GM12878 (cell line): ENCODE data around the gene ADARB1. TPM values are rescaled to one million over a fixed set of nuclear protein-coding genes. Genes with fewer than 3 reads are reported as not detected.

Experiments
- ATAC-seq: fragments of 200-7000 bp; cut with Tn5 transposase; 3 replicates; pipeline ENCODE4 v1.9.1; 2020; ENCODE audit warnings: mild to moderate bottlenecking, moderate library complexity
- BruUV-seq: library from RNA; stranded (reverse); fragments of 400-500 nt; replicated peaks from 2 replicates; lab custom pipeline; 2021; lab: Mats Ljungman, UMichigan
- CTCF ChIA-PET: fragments of 300-600 bp; sonication (Branson Sonifier 250); formaldehyde crosslinking; extraction: SDS; loops from one replicate; lab custom pipeline; 2021; ENCODE audit warnings: inconsistent platforms; lab: Yijun Ruan, JAX
- POLR2A ChIA-PET: fragments of 350-600 bp; formaldehyde crosslinking; extraction: SDS; loops from one replicate; lab custom pipeline; 2021; ENCODE audit warnings: inconsistent platforms; lab: Charles Lee
- RAD21 ChIA-PET: fragments of 300-600 bp; sonication (Branson Sonifier 250); formaldehyde crosslinking; loops from one replicate; lab custom pipeline; 2023; ENCODE audit warnings: antibody characterized with exemption; ENCODE audit not compliant: unreplicated experiment; lab: Charles Lee
- SMC1A ChIA-PET: fragments of 300-600 bp; sonication (Branson Sonifier 250); formaldehyde crosslinking; loops from one replicate; lab custom pipeline; 2023; ENCODE audit not compliant: unreplicated experiment, uncharacterized antibody; lab: Charles Lee
- DNase-seq: peaks from one replicate; pipeline ENCODE4 v3.0.0-alpha.2; 2011; ENCODE audit warnings: low read depth, low spot score
- FAIRE-seq: peaks from 3 replicates; lab custom pipeline; 2011; peaks lifted over from hg19 to GRCh38; lab: Jason Lieb, UNC
- H2AFZ ChIP-seq: 2 replicates; pipeline ENCODE4 v1.6.0; 2011; ENCODE audit warnings: low read depth, low read length, control low read depth; ENCODE audit not compliant: control insufficient read depth
- H3K27ac ChIP-seq: 2 replicates; pipeline ENCODE4 v1.5.1; 2011; ENCODE audit warnings: control low read depth; ENCODE audit not compliant: control insufficient read depth, insufficient read depth
- H3K27me3 ChIP-seq, 2 experiments: replicated peaks in 1 of 2; 2 replicates each; pipeline versions ENCODE4 v1.6.0 to v1.6.1; 2011; ENCODE audit warnings: low read length in 1 of 2; ENCODE audit not compliant: control insufficient read depth in 2 of 2, insufficient read depth in 2 of 2
- H3K36me3 ChIP-seq, 2 experiments: 2 replicates each; pipeline ENCODE4 v1.5.1; 2011; ENCODE audit warnings: low read length in 1 of 2; ENCODE audit not compliant: control insufficient read depth in 2 of 2, insufficient read depth in 2 of 2
- H3K4me1 ChIP-seq: 2 replicates; pipeline ENCODE4 v1.6.1; 2011; ENCODE audit warnings: mild to moderate bottlenecking, low read length, moderate library complexity, mixed read lengths; ENCODE audit not compliant: control insufficient read depth, insufficient read depth
- H3K4me2 ChIP-seq: 2 replicates; pipeline ENCODE4 v1.6.0; 2011; ENCODE audit warnings: control low read depth; ENCODE audit not compliant: control insufficient read depth, insufficient read depth
- H3K4me3 ChIP-seq: fragments of 200-600 bp; sonication (generic); 2 replicates; pipeline ENCODE4 v1.5.1; 2016
- H3K79me2 ChIP-seq: 2 replicates; pipeline ENCODE4 v1.6.0; 2011; ENCODE audit warnings: low read length; ENCODE audit not compliant: control insufficient read depth, insufficient read depth
- H3K9ac ChIP-seq: 2 replicates; pipeline ENCODE4 v1.8.0; 2011; ENCODE audit warnings: low read length, control low read depth, mixed read lengths; ENCODE audit not compliant: control insufficient read depth, insufficient read depth
- H3K9me3 ChIP-seq: replicated peaks from 3 replicates; pipeline ENCODE4 v1.5.1; 2011; ENCODE audit warnings: mild to moderate bottlenecking, low read length; ENCODE audit not compliant: control insufficient read depth, insufficient read depth
- H4K20me1 ChIP-seq: 2 replicates; pipeline ENCODE4 v1.6.0; 2011; ENCODE audit not compliant: control insufficient read depth, insufficient read depth
- SUZ12 ChIP-seq: fragments of 200-600 bp; sonication (generic); IDR thresholded peaks from one replicate; pipeline ENCODE4 v1.6.1; 2018; ENCODE audit warnings: antibody characterized with exemption, mild to moderate bottlenecking; ENCODE audit not compliant: unreplicated experiment
- TBL1XR1 ChIP-seq: IDR thresholded peaks from 2 replicates; pipeline ENCODE4 v1.6.1; 2012; ENCODE audit warnings: low read depth, low read length, improper control_type of control experiment
- WGBS: methylation state at CpG from one replicate; pipeline ENCODE4 v1.1.6; 2016; ENCODE audit warnings: low lambda C conversion rate; ENCODE audit not compliant: insufficient replicate concordance, insufficient coverage; ENCODE audit errors: missing lambda C conversion rate; 5-methylcytosine and 5-hydroxymethylcytosine counted together
- in situ Hi-C: fragments of 300-500 bp; cut with MboI; formaldehyde crosslinking; loops from 9 replicates; pipeline ENCODE4 v1.14.3; 2018; ENCODE audit warnings: mixed read lengths
- intact Hi-C: fragments of 100-400 bp; cut with micrococcal nuclease; formaldehyde crosslinking; loops from one replicate; pipeline ENCODE4 v1.14.2; 2022; ENCODE audit not compliant: unreplicated experiment
- polyA plus RNA-seq, 11 experiments: library from polyadenylated mRNA; depleted of rRNA in 4 of 11; unstranded in 6 of 11; stranded (reverse) in 5 of 11; fragments of >200 nt; fragmentation: Nextera tagmentation in 4 of 11; fragmentation: Illumina TruSeq in 1 of 11; extraction: Ambion mirVana in 4 of 11; extraction: Trizol in 1 of 11; gene quantifications; 1 replicate in 1 of 11; 2 replicates in 10 of 11; pipeline versions ENCODE4 v1.2.1 to v1.2.3, GENCODE V29; 2011 to 2016; ENCODE audit warnings: inconsistent platforms in 2 of 11, missing spikeins in 2 of 11, low read depth in 1 of 11
- total RNA-seq, 4 experiments: library from RNA; depleted of rRNA in 3 of 4; stranded (reverse); fragments of >200 nt in 3 of 4; fragmentation: Illumina TruSeq in 1 of 4; extraction: Trizol in 1 of 4; gene quantifications; 2 replicates each; pipeline versions ENCODE4 v1.2.1 to v1.2.3, GENCODE V29; 2013 to 2021
- TF ChIP-seq, protein P1 (sequence below): fragments of 450-650 bp; IDR thresholded peaks from 2 replicates; pipeline ENCODE4 v1.6.1; 2017; ENCODE audit warnings: mild to moderate bottlenecking, moderate library complexity
- TF ChIP-seq, protein P2 (sequence below): IDR thresholded peaks from 2 replicates; pipeline ENCODE4 v1.6.1; 2011; ENCODE audit warnings: borderline replicate concordance, low read depth, mild to moderate bottlenecking, moderate library complexity, low read length; ENCODE audit not compliant: insufficient read depth, poor library complexity, severe bottlenecking

The ADARB1 gene
- total and polyA plus RNA-seq, 10 of the 15 experiments (the other 5 are each of a cell fraction or from before 2014, with no cell fraction given): 5.7 to 61.7 (median 25.3) TPM

DNA sequence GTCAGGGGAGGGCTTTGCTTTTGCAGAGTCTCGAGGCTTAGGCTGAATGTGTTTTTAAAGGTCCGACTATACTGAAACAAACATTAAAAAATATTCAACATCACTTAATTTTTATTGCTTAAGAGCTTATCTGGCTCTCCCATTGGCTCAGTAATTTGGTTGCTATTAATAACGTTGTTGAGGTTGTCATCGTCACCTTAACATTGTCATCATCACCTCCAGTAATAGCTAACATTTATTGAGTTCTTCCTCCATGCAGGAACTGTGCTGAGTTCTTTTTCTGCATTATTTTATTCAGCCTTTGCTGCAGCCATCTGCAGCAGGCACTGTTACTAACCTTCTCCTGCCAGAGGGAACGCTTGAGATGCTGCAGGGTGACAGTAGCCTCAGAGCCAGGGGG is 40.1 kb downstream of the ADARB1 start (continued):
- TF ChIP-seq, protein P1, sequence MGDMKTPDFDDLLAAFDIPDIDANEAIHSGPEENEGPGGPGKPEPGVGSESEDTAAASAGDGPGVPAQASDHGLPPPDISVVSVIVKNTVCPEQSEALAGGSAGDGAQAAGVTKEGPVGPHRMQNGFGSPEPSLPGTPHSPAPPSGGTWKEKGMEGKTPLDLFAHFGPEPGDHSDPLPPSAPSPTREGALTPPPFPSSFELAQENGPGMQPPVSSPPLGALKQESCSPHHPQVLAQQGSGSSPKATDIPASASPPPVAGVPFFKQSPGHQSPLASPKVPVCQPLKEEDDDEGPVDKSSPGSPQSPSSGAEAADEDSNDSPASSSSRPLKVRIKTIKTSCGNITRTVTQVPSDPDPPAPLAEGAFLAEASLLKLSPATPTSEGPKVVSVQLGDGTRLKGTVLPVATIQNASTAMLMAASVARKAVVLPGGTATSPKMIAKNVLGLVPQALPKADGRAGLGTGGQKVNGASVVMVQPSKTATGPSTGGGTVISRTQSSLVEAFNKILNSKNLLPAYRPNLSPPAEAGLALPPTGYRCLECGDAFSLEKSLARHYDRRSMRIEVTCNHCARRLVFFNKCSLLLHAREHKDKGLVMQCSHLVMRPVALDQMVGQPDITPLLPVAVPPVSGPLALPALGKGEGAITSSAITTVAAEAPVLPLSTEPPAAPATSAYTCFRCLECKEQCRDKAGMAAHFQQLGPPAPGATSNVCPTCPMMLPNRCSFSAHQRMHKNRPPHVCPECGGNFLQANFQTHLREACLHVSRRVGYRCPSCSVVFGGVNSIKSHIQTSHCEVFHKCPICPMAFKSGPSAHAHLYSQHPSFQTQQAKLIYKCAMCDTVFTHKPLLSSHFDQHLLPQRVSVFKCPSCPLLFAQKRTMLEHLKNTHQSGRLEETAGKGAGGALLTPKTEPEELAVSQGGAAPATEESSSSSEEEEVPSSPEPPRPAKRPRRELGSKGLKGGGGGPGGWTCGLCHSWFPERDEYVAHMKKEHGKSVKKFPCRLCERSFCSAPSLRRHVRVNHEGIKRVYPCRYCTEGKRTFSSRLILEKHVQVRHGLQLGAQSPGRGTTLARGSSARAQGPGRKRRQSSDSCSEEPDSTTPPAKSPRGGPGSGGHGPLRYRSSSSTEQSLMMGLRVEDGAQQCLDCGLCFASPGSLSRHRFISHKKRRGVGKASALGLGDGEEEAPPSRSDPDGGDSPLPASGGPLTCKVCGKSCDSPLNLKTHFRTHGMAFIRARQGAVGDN: no peak
- TF ChIP-seq, all 136 proteins: peak for 0

DNA sequence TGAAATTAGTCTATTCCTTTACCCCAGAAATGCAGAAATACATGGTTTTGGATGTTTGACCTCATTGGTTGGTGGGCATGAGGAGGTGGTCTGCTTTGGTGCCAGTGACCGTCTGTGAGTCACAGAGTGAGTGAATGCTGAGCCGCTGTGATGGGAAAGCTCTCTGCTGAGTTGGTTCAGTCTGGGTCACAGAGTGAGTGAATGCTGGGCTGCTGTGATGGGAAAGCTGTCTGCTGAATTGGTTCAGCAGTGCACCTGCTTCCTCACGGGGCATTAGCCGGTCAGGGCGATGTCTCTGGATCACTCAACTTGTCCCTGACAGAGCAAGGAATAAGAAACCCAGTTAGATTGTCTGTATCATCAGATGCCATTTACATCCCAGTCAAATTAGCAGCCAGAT is 40.8 kb downstream of the ADARB1 start:
- Histone ChIP-seq H3K27me3 (no peaks in the 10 kb centered on the region; a peak in 1 of 4 replicates), H2AFZ (no peak overlapping the region), H3K4me2 (no peak overlapping the region), H3K79me2 (no peaks in the 10 kb centered on the region), H3K4me3 (no peak overlapping the region), H3K27ac (no peak overlapping the region), H3K36me3 (no peaks in the 10 kb centered on the region), H3K4me1 (peaks cover 24% of the 10 kb centered on the region), H4K20me1 (no peaks in the 10 kb centered on the region; the same call in 1 of the 2 replicates), H3K9ac (no peak overlapping the region), H3K9me3 (no peaks in the 10 kb centered on the region; the same call in 2 of the 3 replicates)
- in situ Hi-C loops: no loop called here
- RAD21 ChIA-PET: interaction anchor here (1.1 to 2.9 kb wide), 5 partner anchors 10 to 188 kb away, joined by 3 to 16 read pairs (median 4); no protein-coding TSS in a partner anchor
- FAIRE-seq (no peak), DNase-seq (no peak), ATAC-seq (no peak)
- TF ChIP-seq, protein P2, sequence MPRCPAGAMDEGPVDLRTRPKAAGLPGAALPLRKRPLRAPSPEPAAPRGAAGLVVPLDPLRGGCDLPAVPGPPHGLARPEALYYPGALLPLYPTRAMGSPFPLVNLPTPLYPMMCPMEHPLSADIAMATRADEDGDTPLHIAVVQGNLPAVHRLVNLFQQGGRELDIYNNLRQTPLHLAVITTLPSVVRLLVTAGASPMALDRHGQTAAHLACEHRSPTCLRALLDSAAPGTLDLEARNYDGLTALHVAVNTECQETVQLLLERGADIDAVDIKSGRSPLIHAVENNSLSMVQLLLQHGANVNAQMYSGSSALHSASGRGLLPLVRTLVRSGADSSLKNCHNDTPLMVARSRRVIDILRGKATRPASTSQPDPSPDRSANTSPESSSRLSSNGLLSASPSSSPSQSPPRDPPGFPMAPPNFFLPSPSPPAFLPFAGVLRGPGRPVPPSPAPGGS: peak; percentile 17
- TF ChIP-seq TBL1XR1 (no peak), SUZ12 (no peak)
- CTCF ChIA-PET: interaction anchor here (1.1 to 9.2 kb wide), 5 partner anchors 10 to 25 kb away, joined by 3 to 170 read pairs (median 10); no protein-coding TSS in a partner anchor
- WGBS: 28% methylated on average over 5 of the region's 5 CpGs
- POLR2A ChIA-PET: interaction anchor here (0.7 kb wide), 1 partner anchor 14 kb away, joined by 3 read pairs; no protein-coding TSS in a partner anchor
- SMC1A ChIA-PET: interaction anchor here (0.9 to 5.1 kb wide), 7 partner anchors 8 to 36 kb away, joined by 3 to 40 read pairs (median 8); no protein-coding TSS in a partner anchor
- BruUV-seq: no TSS peak
- intact Hi-C loops: no loop called here
